ENCODE measurements around the gene TMEM41A.

The TMEM41A gene

DNA sequence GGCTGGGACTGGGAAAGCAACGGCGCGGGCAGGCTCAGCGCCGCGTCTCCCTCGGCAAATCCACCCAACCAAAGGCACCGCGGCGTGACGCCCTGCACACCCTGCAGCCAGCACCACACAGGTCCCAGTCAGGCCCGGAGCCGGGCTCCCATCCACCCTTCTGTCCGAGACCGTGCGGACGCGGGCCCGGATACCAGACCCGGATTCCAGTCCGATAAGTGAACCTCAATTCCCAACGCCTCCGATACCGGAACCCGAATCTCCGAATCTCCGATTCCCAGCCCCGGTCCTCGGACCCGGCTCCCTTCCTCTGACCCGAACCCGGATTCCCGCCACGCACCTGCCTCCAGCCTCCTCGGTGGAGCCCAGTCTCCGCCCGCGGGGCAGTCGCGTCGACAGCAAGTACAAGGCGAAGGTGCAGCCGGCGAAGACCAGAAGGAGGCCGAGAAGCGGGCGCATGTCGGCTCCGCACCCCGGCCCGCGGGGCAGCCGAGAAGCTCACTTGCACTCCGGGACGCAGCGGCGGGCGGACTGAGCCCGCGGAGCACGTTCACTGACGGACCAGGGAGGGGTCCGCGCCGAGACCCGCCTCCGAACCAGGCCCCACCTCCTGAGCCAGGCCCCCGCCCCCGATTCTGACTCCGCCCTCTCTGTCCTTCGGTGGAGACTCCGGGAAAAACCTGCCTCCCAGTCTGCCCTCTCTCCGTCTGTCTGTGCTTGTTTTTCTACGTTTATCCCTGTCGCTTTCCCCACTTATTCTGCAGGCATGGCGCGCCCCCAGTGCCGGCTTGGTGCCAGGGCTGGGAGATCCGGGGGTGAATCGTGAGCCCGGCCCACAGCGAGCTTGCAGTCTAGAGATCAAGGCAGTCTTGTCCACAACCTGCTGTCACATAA, at the start of gene TMEM41A:
TMEM41A (minus strand) TSS at position 533 of the 894 bp plus-strand sequence; CDS start at position 459, 74 bp downstream.
- DNase-seq: peak; percentile 81

DNA sequence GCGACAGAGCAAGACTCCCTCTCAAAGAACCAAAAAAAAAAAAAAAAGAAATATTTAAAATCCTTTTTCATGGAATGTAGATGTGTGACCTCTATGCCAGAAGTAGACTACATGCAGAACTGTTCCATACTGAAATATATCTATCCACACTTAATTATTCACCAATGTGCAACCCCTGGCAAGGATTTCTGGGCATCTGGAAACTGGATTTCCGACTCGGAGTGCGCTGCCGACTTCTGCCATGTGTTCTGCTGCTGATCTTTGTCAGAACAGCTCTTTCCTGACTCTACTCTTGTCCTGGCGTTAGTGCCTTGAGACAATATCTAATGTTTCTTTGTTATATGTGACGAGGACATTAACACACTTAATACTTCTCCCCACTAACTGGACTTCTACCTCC, 41.9 kb upstream of the TMEM41A start:
- DNase-seq: no peak

DNA sequence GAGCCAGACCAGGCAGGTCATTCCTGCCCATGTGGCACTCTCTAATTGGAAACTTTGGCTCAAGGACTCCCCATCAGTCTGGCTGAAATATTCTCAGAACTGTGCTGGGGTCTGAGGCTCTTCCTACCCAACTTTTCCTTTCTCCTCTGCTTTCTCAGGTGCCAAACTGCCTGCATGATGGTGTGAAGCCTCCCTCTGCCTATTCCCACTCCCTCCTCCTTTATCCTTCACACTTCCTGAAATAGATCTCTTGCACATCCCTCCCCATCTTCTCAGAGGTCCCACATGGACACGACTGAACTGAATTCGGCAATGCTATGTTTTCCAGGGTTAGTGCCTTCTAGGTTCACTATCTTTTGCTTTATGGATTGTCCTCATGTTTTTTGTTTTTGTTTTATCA, 41.1 kb upstream of the TMEM41A start:
- DNase-seq: no peak

DNA sequence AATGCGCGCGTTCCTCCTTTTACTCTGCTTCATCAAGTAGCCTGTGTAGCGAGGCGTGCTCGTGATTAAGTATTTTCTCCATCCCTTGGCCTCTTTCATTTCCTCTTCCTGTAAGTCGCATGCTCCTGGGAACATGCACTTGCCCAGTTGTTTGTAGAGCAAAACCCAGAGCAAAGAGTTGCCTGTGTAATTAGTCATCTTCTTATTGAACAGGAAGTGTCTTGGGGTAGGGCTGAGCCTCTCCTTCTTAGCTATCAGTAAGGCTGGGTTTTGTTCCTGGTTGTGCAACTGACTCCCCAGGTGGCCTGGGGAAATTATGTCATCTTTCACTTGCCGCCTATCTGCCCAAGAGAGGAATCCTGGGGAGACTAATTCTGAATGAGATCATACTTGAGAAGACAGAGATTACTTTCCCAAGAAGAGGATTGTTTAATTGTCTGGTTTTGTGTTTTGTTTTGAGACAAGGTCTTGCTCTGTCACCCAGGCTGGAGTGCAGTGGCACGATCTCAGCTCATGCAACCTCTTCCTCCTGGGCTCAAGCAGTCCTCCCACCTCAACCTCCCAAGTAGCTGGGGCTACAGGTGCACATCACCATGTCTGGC, 38.6 kb upstream of the TMEM41A start:
- DNase-seq: peak; percentile 100

DNA sequence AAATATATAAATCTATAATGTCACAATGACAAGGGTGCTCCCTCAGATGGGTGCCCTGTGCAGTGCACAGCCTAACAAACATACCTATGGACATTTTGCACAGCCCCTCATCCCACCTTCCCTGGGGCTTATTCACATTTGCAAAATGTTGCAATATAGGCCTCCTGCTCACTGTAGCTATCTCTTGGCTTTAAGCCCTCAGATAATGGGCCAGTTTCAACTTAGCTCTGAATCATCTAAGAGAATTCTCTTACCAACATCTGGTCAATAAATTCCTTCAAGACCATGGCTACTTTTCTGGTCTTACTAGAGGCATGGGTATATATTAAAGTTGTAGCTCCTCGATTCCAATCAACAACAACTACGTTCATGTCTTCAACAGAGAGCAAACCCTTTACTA, 35.7 kb upstream of the TMEM41A start:
- no peak for DNase-seq

DNA sequence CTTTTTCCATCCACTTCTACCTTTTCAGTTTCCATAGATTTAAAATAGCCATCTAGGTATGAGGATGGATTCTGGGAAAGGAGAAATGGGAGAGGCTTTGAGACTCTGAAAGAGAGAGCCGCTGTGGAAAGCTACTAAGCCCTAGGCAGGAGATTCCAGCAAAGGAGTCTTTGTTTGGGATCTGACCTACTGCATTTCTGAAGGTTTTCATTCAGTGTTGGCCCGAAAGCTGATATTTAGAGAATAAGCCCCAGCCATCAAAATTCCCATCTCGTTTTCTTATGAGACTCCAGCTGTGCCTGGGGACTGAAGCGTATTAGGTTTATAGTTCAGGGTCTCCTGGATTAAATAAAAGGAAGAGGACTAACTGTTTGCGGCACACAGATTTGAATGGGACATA, 34.1 kb upstream of the TMEM41A start:
- DNase-seq: no peak

DNA sequence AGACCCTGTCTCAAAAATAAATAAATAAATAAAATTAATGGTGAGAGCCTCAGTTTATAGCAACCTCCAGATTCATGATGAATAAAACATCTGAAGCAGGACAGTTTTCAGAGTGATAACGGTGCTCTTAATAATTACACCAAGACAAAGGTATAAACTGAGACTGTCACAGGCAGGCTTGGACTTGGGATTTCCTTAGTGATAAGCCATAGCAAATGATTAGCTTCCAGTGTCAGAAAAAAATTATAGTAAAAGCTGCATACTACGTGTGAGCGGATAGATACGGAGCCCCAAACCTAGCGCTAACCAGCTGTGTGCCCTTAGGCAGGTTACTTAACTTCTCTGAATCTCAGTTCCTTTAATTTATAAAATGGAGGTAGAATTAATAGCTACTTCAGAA, 32.0 kb upstream of the TMEM41A start:
- DNase-seq: no peak

DNA sequence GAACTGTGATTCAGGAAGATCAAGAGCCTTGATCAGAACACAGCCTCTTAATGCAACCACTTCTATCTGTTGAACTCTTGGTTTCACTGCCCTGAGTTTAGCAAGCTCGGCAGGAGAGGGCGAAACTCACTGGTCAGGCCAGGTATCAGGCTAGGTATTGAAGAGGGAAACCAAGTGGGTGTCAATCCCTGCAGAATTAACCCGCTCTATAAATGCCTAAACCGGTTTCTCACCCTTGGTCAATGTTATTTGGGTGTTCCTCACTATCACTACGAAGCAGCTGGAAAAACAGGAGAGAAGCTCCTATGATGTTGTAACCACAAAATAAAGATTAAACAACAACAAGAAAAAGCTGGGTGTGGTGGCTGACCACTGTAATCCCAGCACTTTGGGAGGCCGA, 29.7 kb upstream of the TMEM41A start:
- DNase-seq: no peak

DNA sequence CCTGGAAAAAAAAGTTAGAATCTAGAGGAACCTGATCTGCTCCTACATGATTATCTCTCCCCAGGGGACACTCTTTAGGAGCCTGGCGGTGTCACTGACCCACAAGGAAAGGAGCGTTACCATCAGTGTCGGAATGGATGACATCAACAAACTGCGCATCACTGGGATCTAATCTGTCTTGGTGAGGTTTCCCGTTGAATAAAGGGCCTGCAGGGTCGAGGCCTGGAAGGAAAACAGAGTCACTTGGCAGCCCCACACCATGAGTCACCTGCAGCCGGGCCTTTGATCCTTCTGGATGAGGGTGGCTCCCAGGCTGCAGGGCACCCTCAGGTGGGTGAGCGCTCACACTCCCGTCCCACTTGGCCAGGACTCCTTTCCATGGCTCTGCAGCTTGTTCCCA, 28.5 kb upstream of the TMEM41A start:
- no peak for DNase-seq

DNA sequence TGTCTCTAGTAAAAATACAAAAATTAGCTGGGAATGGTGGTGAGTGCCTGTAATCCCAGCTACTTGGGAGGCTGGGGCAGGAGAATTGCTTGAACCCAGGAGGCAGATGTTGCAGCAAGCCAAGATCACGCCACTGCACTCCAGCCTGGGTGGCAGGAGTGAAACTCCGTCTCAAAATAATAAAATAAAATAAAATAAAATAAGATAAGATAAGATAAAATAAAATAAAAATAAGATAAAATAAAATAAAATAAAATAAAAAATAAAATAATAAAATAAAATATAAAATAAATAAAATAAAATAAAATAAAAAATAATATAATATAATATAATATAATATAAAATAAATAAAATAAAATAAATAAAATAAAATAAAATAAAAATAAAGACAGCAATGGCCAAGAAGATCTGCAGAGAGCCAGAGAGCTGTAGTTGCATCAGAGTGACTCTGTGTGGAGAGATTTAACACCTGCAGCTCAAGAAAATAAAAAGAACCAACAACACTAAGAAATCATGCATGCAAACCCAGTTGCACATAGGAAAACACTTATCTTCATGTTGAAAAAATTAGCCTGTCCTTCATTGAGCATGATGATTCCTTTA, 27.6 kb upstream of the TMEM41A start:
- DNase-seq: no peak

DNA sequence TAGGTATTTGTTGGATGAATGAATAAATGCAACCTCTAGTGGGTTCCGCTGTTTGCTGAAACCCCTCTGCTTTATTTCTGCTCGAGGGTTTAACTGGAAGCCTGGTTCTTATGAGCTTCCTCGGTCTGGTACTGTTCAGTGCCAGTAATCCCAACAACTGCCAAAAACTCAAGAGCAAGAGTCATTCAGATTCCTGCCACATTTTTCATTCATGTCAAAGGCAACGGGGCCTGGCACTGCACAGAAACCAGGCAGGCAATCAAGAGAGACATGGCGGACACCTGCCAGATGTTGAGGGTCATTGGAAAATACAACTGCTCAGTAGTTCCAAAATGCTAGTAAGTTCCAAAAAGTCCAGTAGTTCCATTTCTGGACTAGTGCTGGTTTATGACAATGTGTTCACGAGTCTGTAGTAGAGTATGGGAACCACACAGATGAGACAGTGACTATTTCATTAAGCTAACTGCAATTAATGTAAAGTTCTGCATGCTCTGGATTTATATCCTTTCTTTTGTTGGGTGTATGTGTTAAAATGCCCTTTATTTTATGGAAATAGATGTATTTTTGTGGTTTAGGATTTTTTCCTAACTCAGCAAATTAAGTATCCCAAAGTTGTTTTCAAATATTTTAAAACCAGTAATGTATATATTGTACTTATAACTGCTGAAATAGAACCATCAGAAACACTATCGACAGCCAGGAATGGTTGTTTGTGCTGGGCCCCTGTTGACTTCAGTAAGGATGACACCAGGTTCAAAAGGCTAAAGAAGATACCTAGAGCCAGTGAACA, 22.7 kb upstream of the TMEM41A start:
- DNase-seq: no peak

DNA sequence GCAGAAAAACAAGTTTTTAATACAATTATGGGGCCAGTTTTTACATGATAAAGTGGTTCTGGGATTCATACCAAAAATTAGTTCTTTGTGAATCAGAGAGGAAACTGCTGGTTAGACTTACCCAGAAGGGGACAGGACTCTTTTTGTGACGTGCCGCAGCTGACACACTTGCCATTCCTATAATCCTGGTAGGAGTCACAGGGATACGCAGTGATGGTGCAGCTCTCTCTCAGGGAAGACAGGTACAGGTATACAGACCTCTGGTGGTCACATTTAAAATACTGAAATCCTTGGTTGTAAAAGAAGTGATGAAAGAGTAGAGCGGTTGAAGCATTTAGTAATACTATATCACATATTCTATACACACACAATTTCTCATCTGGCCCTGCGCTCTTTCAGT, 20.2 kb upstream of the TMEM41A start:
- no peak for DNase-seq

DNA sequence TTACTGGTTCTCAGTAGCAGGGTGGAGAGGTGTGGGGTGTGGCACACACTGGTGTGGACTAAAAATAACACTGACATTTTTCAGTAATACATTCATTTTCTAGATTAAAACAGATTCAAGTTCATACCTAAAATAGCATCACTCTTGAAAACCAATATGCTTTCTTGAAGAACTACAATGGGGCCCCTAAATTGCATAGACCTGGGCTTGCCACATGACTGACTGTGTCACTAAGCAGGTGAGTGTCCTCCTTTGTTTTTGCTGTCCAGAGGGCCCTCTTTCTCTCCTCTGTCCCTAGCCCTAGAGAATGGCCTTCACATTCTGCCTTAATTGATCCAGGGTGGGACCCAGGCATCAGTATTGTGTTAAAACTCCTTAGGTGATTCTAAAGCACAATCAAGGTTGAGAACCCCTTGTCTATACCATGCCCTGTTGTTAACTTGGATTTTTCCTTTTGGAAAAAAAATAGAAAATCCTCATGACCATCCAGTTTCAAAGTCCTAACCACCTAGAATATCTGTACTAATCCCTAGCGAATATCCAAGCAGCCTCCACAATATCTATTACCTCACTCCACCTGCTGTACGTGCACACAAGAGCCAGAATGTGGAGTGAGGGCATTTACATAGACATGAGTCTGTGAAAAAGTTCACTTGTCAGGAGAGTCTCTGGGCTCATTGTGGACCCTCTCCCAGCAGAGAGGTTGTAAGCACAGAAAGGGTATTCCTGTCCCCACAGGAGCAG, 18.7 kb upstream of the TMEM41A start:
- DNase-seq: no peak

DNA sequence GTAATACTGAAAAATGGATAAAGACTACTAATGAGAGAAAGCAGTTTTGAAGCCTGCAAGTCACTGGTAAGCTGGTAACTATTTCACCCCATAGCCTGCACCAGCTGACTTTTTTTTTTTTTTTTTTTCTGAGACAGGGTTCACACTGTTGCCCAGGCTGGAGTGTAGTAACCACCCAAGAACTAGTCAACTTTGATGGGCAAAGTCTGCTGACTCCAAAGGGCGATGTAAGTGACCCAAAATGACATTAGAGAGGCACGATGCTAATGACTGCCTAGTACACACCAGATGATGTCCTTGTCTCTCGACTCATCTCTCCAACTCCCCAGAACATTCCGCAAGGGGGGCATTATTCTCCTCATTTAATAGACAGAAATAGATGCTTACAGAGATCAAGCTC, 12.9 kb upstream of the TMEM41A start:
- DNase-seq: no peak

DNA sequence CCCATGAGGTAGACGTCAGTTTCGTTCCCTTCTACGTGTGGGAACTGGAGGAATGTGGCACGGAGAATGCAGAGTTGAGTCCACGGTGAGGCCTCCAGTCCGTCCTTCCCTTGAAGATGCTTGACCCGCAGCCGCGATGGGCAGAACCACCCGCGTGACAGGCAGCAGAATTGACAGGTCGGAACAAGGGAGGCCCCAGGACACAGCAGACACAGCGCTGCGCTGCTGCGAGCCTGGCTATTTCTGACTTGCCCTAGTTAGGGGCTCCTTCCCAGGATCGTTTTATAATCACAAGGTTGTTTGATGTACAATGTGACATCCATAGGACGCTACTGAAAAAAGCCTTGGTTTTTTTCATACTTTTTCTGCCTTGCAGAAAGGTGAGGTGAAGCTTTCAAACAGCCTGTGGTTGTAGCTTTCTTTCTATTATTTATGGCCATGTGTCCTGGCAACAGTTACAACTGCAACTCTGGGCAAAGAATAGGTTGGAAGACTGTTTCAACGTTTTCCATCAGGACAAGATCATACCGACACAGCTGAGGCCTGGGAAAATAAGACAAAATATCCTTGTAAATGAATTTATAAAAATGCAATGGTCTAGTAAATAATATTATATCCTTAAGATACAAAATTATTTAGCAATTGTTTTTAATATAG, 9.6 kb upstream of the TMEM41A start:
- DNase-seq: no peak

DNA sequence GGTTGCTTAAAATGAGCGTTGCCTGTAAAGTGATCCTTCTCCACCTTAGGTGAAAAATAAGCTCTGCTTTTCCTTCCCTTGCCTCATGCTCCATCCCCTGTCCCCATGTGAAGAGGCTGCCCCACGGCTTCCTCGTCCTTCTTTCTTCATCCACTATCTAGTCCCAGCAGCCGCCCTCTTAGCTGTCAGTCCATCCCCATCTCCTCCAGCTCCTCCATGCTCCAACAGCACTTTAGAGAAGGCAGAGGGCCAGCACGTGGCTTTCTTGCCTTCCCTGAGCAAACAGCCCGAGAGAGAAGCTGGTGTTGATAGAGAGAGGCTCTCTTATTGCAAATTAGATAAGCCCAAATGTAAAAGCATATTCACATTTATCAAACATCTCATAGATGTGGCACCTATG, 9.0 kb upstream of the TMEM41A start:
- no peak for DNase-seq

DNA sequence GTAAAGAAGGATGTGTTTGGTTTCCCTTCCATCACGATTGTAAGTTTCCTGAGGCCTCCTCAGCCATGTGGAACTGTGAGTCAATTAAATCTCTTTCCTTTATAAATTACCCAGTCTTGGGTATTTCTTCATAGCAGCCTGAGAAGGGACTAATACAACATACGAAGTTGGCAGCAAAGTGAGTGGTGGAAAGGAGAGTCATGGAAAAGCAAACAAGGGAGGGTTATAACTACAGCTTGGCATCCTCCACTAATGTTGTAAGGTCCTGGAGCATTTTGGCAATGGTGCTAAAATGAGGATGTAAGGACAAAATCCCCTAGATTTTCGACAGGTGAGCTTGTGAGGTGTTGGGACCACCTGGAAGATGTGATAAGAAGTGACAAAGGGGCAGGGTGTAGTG, 5.8 kb upstream of the TMEM41A start:
- no peak for DNase-seq

DNA sequence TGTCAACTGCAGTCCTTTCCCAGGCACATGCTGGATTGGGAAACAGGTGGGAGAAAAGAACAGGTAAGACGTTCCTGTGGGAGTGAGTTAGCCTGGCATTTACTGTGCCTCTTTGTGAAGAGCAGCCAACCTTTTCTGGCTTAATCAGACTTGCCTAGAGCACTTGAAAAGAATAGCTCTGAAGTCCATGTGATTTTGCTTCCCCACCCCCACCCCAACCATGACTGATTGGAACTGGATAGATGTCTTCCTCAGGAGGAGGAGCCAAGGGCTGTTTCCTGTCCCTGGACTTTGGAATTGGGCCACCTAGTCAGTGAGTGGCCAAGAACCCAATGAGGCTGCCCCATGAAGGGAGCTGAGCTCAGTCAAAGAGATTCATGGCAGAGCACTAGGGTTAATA, 4.7 kb upstream of the TMEM41A start:
- no peak for DNase-seq

DNA sequence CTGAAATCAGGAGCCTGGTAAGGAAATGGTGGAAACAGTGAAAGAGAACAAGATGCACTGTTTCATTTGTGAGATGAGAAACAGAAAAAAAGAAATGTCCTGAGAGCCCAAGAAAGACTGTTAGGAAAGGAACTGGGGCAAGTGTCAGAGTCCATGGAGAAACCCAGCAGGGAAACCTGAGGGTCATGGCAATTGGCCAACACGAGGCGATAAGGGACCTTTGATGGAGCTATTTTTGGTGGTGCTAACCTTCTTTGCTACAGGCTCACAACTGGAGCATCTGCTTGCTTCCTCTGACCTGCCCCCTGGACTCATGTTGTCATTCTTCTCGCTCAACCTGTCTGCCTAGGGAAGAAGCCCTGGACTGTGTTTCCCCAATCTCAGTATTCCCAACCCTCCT, 4.2 kb upstream of the TMEM41A start:
- DNase-seq: no peak

DNA sequence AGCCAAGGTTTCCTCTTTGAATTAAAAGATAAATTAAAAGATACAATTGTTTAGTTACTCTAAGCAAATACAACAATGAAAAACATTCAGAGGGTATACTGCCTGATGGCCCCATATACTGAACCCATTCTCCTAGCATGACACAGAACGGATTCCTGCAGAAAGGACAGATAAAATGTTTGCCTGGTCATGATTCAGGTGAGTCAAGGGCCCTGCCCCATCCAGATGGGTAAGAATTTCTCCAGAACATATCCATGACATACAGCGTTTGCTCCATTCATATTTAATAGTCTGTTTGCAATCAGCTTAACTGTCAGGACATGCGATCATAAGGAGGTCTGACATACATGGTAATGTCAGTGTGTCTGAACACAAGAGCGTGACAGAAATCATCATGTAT, 8.6 kb downstream of the TMEM41A start:
- no peak for DNase-seq

DNA sequence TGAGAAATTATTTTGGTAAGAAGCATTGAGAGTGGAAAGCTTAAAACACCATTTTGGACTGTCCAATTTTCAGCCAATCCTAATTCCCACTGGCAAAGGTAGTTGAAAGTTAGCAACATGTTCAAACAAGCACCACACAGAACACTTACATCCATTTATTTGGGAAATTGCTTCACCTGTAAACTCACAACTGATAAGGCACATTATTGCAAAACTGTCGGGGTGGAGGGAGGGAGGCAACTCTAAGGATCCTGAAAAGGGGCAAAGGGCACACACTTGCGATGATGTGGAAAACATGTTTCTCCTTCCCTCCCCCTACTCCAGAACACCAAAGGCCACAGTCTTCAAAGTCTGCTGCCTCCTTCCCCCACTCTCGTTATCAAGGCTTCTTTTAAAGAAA, 9.4 kb downstream of the TMEM41A start:
- DNase-seq: no peak

DNA sequence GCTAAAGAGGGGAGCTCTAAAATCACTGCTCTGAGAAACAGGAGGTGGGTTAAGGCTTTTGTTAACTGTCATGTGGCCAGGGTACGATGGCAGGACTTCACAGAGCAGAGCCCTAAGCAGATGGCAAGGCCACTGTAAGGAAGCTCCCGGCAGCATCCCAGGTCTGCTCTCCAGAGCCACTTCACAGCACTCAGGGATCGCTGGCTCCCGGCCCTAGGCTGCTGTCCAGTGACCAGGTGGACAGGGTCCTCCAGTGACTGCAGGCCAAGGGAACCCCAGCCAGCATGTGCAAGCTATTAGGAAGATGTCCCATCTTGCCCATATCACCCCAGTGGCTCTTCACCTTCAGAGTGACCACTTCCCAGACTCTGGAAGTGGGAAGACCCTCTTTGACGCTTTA, 10.4 kb downstream of the TMEM41A start:
- no peak for DNase-seq
